Liver (tissue), 9 donors: Measurements from ENCODE around the gene TGDS. TPM values are rescaled to one million over a fixed set of nuclear protein-coding genes. Genes with fewer than 3 reads are reported as not detected.

Experiments
- DNase-seq: peaks from one replicate; pipeline ENCODE4 v3.0.0-alpha.2; 2017; ENCODE audit warnings: low spot score
- H3K27ac ChIP-seq, 2 donors: one replicate each; pipeline ENCODE4 v1.7.0; 2013; ENCODE audit warnings: inconsistent platforms in 2 of 2, low read length in 2 of 2, control low read depth in 1 of 2, low read depth in 1 of 2, mild to moderate bottlenecking in 1 of 2
- H3K27me3 ChIP-seq, 4 donors: one replicate each; pipeline versions ENCODE4 v1.6.1 to v1.7.0; 2013; ENCODE audit warnings: low read length in 3 of 4, inconsistent platforms in 1 of 4, mild to moderate bottlenecking in 1 of 4, moderate library complexity in 1 of 4; ENCODE audit not compliant: control insufficient read depth in 4 of 4, insufficient read depth in 4 of 4
- H3K36me3 ChIP-seq, 4 donors: one replicate each; pipeline versions ENCODE4 v1.6.1 to v1.7.0; 2013; ENCODE audit warnings: low read length in 3 of 4, mild to moderate bottlenecking in 3 of 4, low read depth in 1 of 4, moderate library complexity in 1 of 4; ENCODE audit not compliant: control insufficient read depth in 4 of 4, insufficient read depth in 3 of 4
- H3K4me1 ChIP-seq, 4 donors: one replicate each; pipeline versions ENCODE4 v1.6.1 to v1.7.0; 2013; ENCODE audit warnings: low read length in 3 of 4, mild to moderate bottlenecking in 3 of 4, moderate library complexity in 1 of 4; ENCODE audit not compliant: control insufficient read depth in 4 of 4, insufficient read depth in 4 of 4
- H3K4me3 ChIP-seq, 3 donors: one replicate each; pipeline versions ENCODE4 v1.6.1 to v1.7.0; 2013; ENCODE audit warnings: low read length in 3 of 3, control low read depth in 1 of 3, low read depth in 1 of 3, mild to moderate bottlenecking in 1 of 3
- H3K9ac ChIP-seq, 2 donors: one replicate each; pipeline ENCODE4 v1.7.0; 2013; ENCODE audit warnings: low read length in 2 of 2, mild to moderate bottlenecking in 2 of 2, moderate library complexity in 2 of 2, control low read depth in 1 of 2, low read depth in 1 of 2
- H3K9me3 ChIP-seq, 4 donors: one replicate each; pipeline versions ENCODE4 v1.6.1 to v1.7.0; 2013; ENCODE audit warnings: low read length in 3 of 4; ENCODE audit not compliant: control insufficient read depth in 4 of 4
- ATF3 ChIP-seq: IDR thresholded peaks from 2 replicates; pipeline ENCODE4 v1.6.1; 2016; ENCODE audit warnings: antibody characterized with exemption
- CTCF ChIP-seq: fragments of 150-350 bp; IDR thresholded peaks from 2 replicates; pipeline ENCODE4 v1.5.1; 2017; ENCODE audit warnings: improper control_type of control experiment, low read depth, low read length; ENCODE audit not compliant: missing input control
- EGR1 ChIP-seq, 2 donors: IDR thresholded peaks; 2 replicates each; pipeline ENCODE4 v1.6.1; 2016 to 2018; ENCODE audit warnings: antibody characterized with exemption in 2 of 2, low read depth in 2 of 2
- FOXA1 ChIP-seq: IDR thresholded peaks from 2 replicates; pipeline ENCODE4 v1.6.1; 2016; ENCODE audit warnings: antibody characterized with exemption
- FOXA2 ChIP-seq: IDR thresholded peaks from 2 replicates; pipeline ENCODE4 v1.6.1; 2016; ENCODE audit warnings: antibody characterized with exemption
- GABPA ChIP-seq, 2 donors: IDR thresholded peaks in 1 of 2; conservative IDR thresholded peaks in 1 of 2; 2 replicates each; pipeline ENCODE4 v1.6.1; 2016; ENCODE audit warnings: antibody characterized with exemption in 2 of 2, mild to moderate bottlenecking in 1 of 2, moderate library complexity in 1 of 2
- HNF4A ChIP-seq, 2 donors: conservative IDR thresholded peaks; 2 replicates each; pipeline ENCODE4 v1.6.1; 2016; ENCODE audit warnings: antibody characterized with exemption in 2 of 2, mild to moderate bottlenecking in 2 of 2
- HNF4G ChIP-seq: IDR thresholded peaks from 2 replicates; pipeline ENCODE4 v1.6.1; 2016; ENCODE audit warnings: antibody characterized with exemption
- JUND ChIP-seq, 2 donors: IDR thresholded peaks; 2 replicates each; pipeline ENCODE4 v1.6.1; 2016; ENCODE audit warnings: antibody characterized with exemption in 2 of 2
- MAX ChIP-seq: IDR thresholded peaks from 2 replicates; pipeline ENCODE4 v1.6.1; 2016; ENCODE audit warnings: antibody characterized with exemption
- NR2F2 ChIP-seq: IDR thresholded peaks from 2 replicates; pipeline ENCODE4 v1.6.1; 2016; ENCODE audit warnings: antibody characterized with exemption
- REST ChIP-seq: IDR thresholded peaks from 2 replicates; pipeline ENCODE4 v1.6.1; 2016; ENCODE audit warnings: antibody characterized with exemption, mild to moderate bottlenecking
- RXRA ChIP-seq, 2 donors: IDR thresholded peaks; 2 replicates each; pipeline ENCODE4 v1.6.1; 2017 to 2018; ENCODE audit warnings: antibody characterized with exemption in 2 of 2, mild to moderate bottlenecking in 1 of 2
- SP1 ChIP-seq: IDR thresholded peaks from 2 replicates; pipeline ENCODE4 v1.6.1; 2018; ENCODE audit warnings: antibody characterized with exemption, mild to moderate bottlenecking
- TAF1 ChIP-seq: conservative IDR thresholded peaks from 2 replicates; pipeline ENCODE4 v1.6.1; 2016; ENCODE audit warnings: antibody characterized with exemption, mild to moderate bottlenecking
- YY1 ChIP-seq: IDR thresholded peaks from 2 replicates; pipeline ENCODE4 v1.6.1; 2016; ENCODE audit warnings: antibody characterized with exemption, mild to moderate bottlenecking
- ZBTB33 ChIP-seq: IDR thresholded peaks from 2 replicates; pipeline ENCODE4 v1.6.1; 2016; ENCODE audit warnings: antibody characterized with exemption
- WGBS: extraction: QIAGEN DNeasy Blood & Tissue Kit; methylation state at CpG from one replicate; pipeline ENCODE4 v1.1.7; 2013; 5-methylcytosine and 5-hydroxymethylcytosine counted together
- polyA plus RNA-seq, 2 donors: library from polyadenylated mRNA; stranded (reverse) in 1 of 2; unstranded in 1 of 2; fragments of 200-250 nt in 1 of 2; fragments of >200 nt in 1 of 2; fragmentation: Nextera tagmentation in 1 of 2; extraction: Ambion mirVana in 1 of 2; gene quantifications; one replicate each; pipeline versions ENCODE4 v1.2.1 to v1.2.3, GENCODE V29; 2013 to 2015
- total RNA-seq, 2 donors: library from RNA; depleted of rRNA; stranded (reverse); fragments of >200 nt; gene quantifications; one replicate each; pipeline ENCODE4 v1.2.3, GENCODE V29; 2014
- donor health status: healthy.
- donor health status: healthy.
- donor health status: healthy.
- donor health status: healthy.
- donor health status: healthy.

TGDS gene
- total and polyA plus RNA-seq, 4 donors = 5.7 to 11.4 (median 9.5) TPM

- Histone ChIP-seq H3K9me3 (no peaks in the 10 kb centered on the region), H3K4me3 (no peak overlapping the region), H3K4me1 (peaks cover 4 to 41% (median 23%) of the 10 kb centered on the region in 4 donors), H3K9ac (no peak overlapping the region), H3K27ac (no peak overlapping the region), H3K36me3 (peaks cover 0 to 20% (median 10%) of the 10 kb centered on the region in 4 donors), H3K27me3 (no peaks in the 10 kb centered on the region)
- TF ChIP-seq MAX (no peak), REST (no peak), ZBTB33 (no peak), ATF3 (no peak), YY1 (no peak), TAF1 (no peak)
- WGBS = 93% methylated on average over 3 of the region's 3 CpGs
- DNase-seq = no peak
Measured at GRCh38 chr13:94590744-94591143, 5.2 kb downstream of the TGDS start.

- Histone ChIP-seq H3K9me3 (no peaks in the 10 kb centered on the region), H3K9ac (no peak overlapping the region), H3K4me3 (no peak overlapping the region), H3K36me3 (peaks cover 0 to 25% (median 10%) of the 10 kb centered on the region in 4 donors), H3K27me3 (no peaks in the 10 kb centered on the region), H3K27ac (peak overlapping the region; percentile 69 to 82), H3K4me1 (peaks cover 4 to 39% (median 18%) of the 10 kb centered on the region in 4 donors)
- DNase-seq = no peak
- 42% methylated on average over 4 of the region's 4 CpGs for WGBS
- TF ChIP-seq SP1 (peak; percentile 54), JUND (IDR thresholded peaks at IDR 0.05) (peak in 1 of 2 donors; percentile 25), CTCF (no peak), FOXA2 (peak; percentile 38), EGR1 (IDR thresholded peaks at IDR 0.05; ENCODE audit: low read depth in 2 of 2) (peak in 1 of 2 donors; percentile 18), RXRA (IDR thresholded peaks at IDR 0.05) (peak; percentile 22 to 34), MAX (no peak), TAF1 (no peak), ZBTB33 (peak; percentile 16), FOXA1 (no peak), NR2F2 (no peak), GABPA (IDR thresholded peaks at IDR 0.05 in 1 of 2, conservative IDR thresholded peaks at IDR 0.05 in 1 of 2) (no peak), YY1 (peak; percentile 46), REST (peak; percentile 16), HNF4A (conservative IDR thresholded peaks at IDR 0.05) (peak; percentile 42 to 46), ATF3 (no peak), HNF4G (no peak)
Measured at GRCh38 chr13:94588541-94588940, 7.4 kb downstream of the TGDS start.
